Fibroblast of skin of scalp (primary cell): Measurements from ENCODE around the gene LYPD6B.

Experiments used
- DNase-seq: peaks from one replicate; pipeline ENCODE4 v3.0.0-alpha.2; 2013

The LYPD6B gene

DNA sequence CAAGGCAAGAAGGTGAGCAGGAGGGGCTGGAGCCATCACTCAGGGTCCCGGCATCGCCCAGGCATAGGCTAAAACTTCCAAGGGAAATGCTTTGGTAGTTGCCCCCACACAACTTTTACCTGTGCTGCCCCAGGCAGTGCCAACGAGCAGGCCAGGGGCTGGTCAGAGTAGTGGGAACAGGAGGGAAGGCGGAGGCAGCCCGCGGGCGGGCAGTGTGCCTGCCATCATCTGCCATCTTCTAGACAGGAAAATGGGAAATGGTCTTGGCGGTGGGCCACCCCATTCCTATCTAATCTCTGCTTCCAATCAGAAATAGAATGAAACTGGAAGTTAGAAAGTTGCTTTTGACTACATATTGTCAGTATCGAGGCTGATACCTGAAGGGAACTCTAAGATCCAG is 26.0 kb upstream of the LYPD6B start:
- no peak for DNase-seq

DNA sequence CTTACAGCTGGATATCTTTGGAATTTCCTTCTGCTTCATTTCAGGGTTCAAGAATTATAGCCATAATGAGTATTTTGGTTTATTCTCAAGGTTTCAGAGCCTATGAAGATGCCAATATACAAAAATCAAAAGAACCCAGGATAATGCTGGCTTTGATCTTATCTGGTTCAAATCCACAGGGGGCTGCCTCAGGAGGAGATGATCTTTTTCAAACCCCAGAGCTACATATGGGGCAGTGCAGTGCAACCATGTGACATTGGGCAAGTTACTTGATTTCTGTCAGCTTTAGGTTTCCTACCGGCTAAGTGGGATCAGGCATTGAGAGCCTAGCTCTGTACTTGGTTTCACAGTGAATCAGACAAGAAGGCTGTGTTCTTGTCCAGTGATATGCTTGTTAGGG is 23.0 kb upstream of the LYPD6B start:
- DNase-seq = no peak

- DNase-seq = no peak
Measured at GRCh38 chr2:149015926-149016563, 22.5 kb upstream of the LYPD6B start.

DNA sequence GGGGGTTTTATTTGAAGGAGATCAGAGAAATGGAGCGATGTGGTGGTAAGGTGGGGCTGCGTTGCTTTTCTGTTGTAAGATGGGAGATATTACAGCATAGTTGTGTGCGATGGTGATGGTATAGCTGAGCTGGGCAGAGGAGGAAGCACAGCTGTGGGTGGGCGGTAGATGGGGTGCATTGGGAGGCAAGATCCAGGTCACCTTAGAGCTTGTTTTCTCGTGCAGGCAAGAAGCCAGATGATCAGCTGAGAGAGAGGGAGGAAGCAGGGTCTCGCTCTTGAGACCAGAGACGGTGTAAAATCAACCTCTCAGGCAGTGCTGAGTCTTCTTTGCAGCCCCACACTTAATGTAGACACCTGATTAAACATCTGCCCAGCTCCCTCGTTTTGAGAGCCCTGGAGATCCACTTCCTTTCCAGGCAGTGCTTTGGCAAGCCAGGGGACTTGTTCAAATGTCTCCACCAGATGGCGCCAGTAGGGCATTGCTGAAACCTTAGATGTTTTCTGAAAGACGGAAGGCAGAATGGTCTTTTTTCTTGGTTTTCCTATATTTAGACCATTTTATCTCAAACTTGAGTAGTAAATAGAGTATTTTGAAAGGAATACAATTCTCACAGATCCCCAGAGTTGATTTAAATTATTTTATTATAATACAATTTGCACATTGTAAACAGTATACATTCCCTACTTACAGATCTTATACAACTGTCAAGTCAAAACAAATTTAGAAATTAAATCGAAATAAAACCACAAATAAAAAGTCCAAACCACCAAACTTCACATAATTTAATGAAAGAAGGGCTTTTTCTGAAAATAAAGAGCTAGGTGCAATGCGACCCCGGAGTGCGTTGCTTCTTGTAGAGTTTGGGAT is 21.1 kb upstream of the LYPD6B start:
- DNase-seq = peak; percentile 76

DNA sequence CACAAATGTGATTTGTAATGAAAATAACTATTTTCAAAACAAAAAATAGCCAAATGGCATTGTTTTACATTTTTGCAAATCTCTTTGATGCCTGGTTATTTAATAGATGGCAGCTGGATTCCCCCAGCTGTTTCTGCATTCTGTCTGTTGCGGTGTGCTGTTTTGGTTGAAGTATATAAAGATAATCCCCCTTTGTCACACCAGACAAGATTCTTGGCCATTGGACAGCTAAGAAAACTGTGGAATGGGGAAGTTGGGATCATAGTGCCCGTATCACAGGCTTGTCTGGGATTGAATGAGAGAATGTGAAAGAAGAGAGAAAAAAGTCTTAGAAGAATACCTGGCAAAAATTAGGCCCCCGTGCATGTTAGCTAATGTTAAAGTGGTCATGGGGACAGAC is 19.5 kb upstream of the LYPD6B start:
- DNase-seq = no peak

- DNase-seq = no peak
Measured at GRCh38 chr2:149019768-149020167, 18.7 kb upstream of the LYPD6B start.

DNA sequence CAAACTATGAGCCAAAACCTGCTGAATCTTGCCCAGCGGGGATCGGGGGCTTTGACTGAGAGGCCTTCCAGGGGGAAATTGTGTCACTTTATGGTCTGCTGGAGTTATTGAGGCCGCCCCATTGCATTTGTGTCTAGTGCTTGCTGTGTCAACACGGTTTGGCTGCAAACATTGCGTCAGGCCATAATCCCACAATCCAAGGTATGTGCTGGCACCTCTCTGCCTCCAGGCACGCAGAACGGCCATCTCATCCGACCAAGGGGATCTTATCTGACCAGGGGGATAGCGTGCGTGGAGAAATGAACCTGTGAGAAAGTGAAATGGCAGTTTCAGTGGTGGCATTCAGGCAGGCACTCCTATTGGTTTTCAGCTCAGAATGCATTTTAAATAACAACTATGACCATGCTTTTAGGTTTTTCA is 18.1 kb upstream of the LYPD6B start:
- no peak for DNase-seq

DNA sequence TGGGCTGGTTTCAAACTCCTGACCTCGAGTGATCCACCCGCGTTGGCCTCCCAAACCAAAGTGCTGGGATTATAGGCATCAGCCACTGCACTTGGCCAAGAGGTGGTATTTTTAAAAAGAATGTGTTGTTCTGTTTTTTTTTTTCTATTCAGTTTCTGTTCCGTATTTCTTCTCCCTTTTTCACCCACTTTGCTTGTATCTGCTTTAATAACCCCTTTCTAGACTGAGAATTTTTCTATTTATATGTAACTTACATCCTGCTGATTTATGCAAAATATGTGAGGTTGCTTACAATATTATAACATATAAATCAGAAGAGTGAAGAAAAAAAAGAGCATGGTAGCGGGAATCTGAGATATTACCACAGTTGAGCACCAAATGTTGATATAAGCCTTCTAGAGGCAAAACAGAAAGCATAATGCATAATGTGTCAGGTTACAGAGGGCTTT is 17.2 kb upstream of the LYPD6B start:
- DNase-seq = no peak

- no peak for DNase-seq
Measured at GRCh38 chr2:149021761-149022160, 16.7 kb upstream of the LYPD6B start.

- DNase-seq = no peak
Measured at GRCh38 chr2:149023091-149023490, 15.4 kb upstream of the LYPD6B start.

GRCh38 chr2:149027590-149028250 is 10.8 kb upstream of the LYPD6B start:
- DNase-seq = no peak

DNA sequence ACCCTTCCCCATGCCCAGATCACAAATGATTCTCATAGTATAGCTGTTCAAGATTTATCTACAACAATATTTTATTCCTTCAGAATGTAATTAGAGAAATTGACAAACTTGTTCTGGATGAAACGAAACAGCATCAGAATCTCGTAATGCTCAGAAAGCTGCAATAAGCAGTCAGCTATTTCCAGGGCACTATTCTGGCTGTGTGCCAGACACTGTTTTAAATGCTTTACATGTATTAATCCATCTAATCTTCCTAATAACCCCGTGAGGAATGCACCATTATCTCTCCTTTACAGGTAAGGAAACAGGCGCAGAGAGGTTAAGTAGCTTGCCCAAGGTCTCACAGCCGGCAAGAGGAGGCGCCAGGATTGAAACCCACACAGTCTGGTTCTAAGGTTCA is 10.1 kb upstream of the LYPD6B start:
- no peak for DNase-seq

GRCh38 chr2:149028891-149029290 is 9.6 kb upstream of the LYPD6B start:
- no peak for DNase-seq

DNA sequence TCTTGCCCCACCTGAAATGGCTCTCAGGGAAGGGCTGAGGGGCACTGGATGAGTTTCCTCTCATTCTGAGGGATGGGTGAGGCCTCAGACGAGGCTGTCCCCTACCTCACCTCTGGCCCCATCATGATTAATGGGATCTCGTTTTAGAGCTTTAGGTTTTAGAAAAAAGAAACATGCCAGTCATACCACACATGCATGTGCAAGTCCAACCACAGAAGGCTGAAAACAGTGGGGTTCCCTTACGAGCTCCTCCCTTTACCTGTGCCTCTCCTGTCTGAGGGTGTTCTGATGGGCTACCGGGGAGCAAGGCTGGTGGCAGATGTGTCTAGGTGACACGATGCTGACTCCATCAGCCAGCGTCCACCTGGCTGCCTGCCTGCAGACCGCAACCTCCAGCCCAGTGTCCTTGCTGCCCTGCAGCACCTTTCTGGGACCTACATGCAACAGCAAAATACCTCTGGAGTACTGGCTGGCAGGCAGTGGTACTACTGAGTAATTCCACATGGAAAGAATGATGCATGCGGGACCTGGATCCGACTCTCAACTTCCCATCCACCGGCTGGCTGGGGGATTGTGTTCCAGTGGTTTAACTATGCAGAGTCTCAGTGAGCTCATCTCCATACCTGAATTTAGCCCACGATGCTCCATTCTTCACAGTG is 9.1 kb upstream of the LYPD6B start:
- DNase-seq = no peak

GRCh38 chr2:149031396-149031795 is 7.1 kb upstream of the LYPD6B start:
- DNase-seq = no peak

GRCh38 chr2:149033716-149034115 is 4.8 kb upstream of the LYPD6B start:
- DNase-seq = no peak

DNA sequence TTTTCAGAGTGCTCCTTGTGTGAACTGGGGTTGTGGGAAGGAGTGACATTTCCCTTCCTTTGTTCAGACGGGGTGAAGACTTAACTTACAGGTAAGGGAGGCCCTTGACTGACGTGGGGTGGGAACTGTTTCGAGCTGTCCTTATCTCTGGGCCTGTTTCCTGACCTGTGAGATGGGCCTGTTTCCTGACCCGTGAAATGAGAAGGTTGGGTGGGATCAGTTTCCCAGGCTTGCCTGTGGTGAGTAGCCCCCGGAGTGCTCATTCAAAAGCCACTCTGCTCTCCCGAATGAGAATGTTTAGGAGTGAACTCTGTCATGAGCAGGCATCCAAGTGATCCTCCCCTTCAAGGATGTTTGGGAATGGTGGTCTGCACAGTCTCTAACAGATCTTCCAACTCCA is 4.1 kb upstream of the LYPD6B start:
- DNase-seq = no peak

DNA sequence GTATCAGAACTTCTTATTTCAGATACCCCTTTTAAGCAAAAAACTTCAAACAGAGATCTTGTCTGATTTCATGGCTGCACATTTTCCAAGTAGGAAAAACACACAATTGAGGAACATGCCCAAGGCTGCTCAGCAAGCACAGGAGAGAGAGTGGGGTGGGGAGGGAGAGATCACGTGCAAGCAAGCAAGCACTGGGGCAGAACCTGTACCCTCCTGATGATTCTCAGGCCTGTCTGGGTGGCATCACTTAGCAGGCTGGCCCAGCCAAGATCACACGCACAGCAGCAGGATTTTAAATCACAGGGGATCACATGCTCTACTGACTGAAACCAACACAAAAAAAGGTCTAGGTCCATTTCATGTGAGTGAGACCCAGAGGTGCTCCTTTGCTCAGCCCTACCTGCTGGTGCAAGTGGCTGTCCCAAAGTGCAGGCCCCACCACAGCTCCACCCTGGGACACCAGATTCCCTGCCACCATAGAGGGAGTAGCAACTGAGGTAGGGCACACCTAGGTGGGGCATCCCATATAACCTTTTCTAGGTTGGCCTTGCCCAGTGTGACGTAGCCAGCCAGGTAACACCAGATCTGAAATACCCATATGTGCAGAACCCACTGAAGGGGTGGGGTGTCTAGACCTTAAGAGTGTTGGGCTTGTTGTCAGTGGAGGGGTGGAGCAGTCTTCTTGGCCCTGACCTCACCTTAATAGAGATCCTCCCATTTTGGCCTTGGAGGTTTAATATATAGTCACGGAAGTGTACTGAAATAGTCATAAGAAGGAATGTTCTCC is 1.8 kb upstream of the LYPD6B start:
- DNase-seq = no peak

GRCh38 chr2:149037851-149038250 is 648 bp upstream of the LYPD6B start:
- no peak for DNase-seq

DNA sequence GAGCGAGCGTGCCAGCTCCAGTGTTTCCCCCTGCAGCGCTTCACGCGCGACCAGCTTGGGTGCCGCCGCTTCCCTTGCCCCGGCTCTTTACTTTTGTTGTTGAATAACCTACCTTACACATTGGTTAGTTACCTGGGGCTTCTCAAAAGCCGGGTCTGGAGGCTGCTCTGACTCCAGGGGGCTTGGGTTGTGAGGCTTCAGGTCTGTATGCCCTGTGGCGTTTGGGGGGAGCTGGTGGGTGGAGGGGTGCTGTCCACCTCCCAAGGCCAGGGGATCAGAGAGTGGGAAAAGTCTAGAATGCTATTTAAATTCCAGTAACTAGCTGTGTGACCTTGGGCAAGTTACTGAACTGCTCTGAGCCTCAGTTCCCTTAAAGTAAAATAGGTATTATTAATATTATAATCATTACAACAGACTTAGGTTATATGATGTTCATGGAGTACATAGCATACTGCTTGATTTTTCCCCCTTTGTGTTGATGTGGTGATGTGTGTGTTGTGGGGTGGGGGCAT is 770 bp downstream of the LYPD6B start:
- DNase-seq = no peak

- peak; percentile 26 for DNase-seq
Measured at GRCh38 chr2:149040451-149040850, 2.0 kb downstream of the LYPD6B start.

DNA sequence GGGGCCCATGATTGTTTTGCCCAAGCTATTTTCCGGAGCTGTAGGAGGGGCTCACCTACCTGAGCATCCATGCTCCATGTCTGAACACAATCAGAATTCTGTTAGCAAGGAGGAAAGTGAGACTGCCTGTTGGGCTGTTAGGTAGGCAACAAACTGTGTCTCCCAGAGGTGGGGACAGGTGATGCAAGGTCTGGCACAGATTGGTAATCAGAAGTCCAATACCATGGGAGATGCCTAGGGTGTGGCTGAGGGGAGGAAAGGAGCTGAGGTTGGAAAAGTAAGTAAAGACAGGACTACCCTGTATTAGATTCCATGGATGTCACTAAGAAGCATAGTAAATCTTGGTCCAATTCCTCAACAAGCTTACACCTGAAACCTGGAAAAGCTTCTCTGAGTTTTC is 3.0 kb downstream of the LYPD6B start:
- no peak for DNase-seq
